Lower lobe of right lung (tissue), 2 donors: Measurements from ENCODE around the gene BLCAP. TPM values are rescaled to one million over a fixed set of nuclear protein-coding genes. Genes with fewer than 3 reads are reported as not detected.
A peak's percentile ranks its signal among the peaks of the same experiment; 100 is the strongest.
"Not testable (repeated sequence)": the region's sequence is repeated elsewhere in the genome, so short reads cannot be mapped to it uniquely, and the experiment has no call there.

Source experiments
- ATAC-seq, 2 donors: fragments of 200-7000 bp; cut with Tn5 transposase; one replicate each; pipeline ENCODE4 v1.9.1; 2020 to 2022; ENCODE audit warnings: mild to moderate bottlenecking in 2 of 2, moderate library complexity in 2 of 2
- DNase-seq: peaks from one replicate; pipeline ENCODE4 v3.0.0-alpha.2; 2020
- H3K27ac ChIP-seq: fragments of 200-600 bp; one replicate; pipeline ENCODE4 v1.8.0; 2022
- H3K27me3 ChIP-seq: fragments of 200-600 bp; one replicate; pipeline ENCODE4 v1.8.0; 2022; ENCODE audit warnings: low read depth
- H3K36me3 ChIP-seq: fragments of 200-600 bp; one replicate; pipeline ENCODE4 v1.8.0; 2022; ENCODE audit warnings: mild to moderate bottlenecking
- H3K4me1 ChIP-seq: fragments of 200-600 bp; one replicate; pipeline ENCODE4 v1.8.0; 2022
- H3K4me3 ChIP-seq: fragments of 200-600 bp; one replicate; pipeline ENCODE4 v1.8.0; 2022; ENCODE audit warnings: mild to moderate bottlenecking
- H3K9me3 ChIP-seq: fragments of 200-600 bp; one replicate; pipeline ENCODE4 v1.8.0; 2022
- CTCF ChIP-seq: fragments of 200-600 bp; IDR thresholded peaks from one replicate; pipeline ENCODE4 v1.8.0; 2022; ENCODE audit warnings: antibody characterized with exemption, mild to moderate bottlenecking
- intact Hi-C: fragments of 100-400 bp; cut with DNase I; formaldehyde crosslinking; loops from one replicate; pipeline ENCODE4 v1.11.0; 2022
- long read RNA-seq: library from polyadenylated mRNA; unstranded; transcript quantifications from one replicate; pipeline ENCODE4 v2.0.0, GENCODE V29; 2021
- total RNA-seq: library from RNA; stranded (reverse); fragmentation: NEBNext Ultra II Directional; extraction: Animal tissue kit (Norgen Biotek cat#: 25700); gene quantifications from one replicate; pipeline ENCODE4 v1.2.1, GENCODE V29; 2021
- donor health status: DM: no; HTN: yes; CAD: no; lungs with severe emphysema.

BLCAP gene
- 66.8 TPM for total RNA-seq
- long read RNA-seq, full-length matches to known transcripts = 130 of 151 reads
- long read RNA-seq, partial matches to known transcripts = 17 of 151 reads
- long read RNA-seq, other reads (novel, unspliced or antisense) = 4 of 151 reads

- no peaks in the 10 kb centered on the region for H3K9me3 ChIP-seq
- peaks cover 3% of the 10 kb centered on the region for H3K27me3 ChIP-seq
- no peak for TF ChIP-seq CTCF
- intact Hi-C loops = no loop called here
- DNase-seq = peak; percentile 95
- peak within 1 kb of the TSS; percentile 97 for H3K27ac ChIP-seq
- no peaks in the 10 kb centered on the region for H3K36me3 ChIP-seq
- peaks cover 42% of the 10 kb centered on the region for H3K4me1 ChIP-seq
- H3K4me3 ChIP-seq = peak within 1 kb of the TSS; percentile 74
- ATAC-seq = peak; percentile 94 to 96
These were observed at the start of gene BLCAP for GRCh38 chr20:37527638-37528445. TSS of gene BLCAP (minus strand) at chr20:37527876. CDS start at chr20:37519174, 8,702 bp downstream.

GRCh38 chr20:37577436-37577835 is 49.8 kb upstream of the BLCAP start:
- intact Hi-C loops, H3K36me3 ChIP-seq, ATAC-seq, H3K4me1 ChIP-seq, H3K4me3 ChIP-seq, H3K27ac ChIP-seq, H3K9me3 ChIP-seq, DNase-seq: not testable (repeated sequence)
- H3K27me3 ChIP-seq = peaks cover 18% of the 10 kb centered on the region

- no peak overlapping the region for H3K27ac ChIP-seq
- TF ChIP-seq CTCF = no peak
- intact Hi-C loops = no loop called here
These were observed 49.2 kb upstream of the BLCAP start for GRCh38 chr20:37576911-37577310.

DNA sequence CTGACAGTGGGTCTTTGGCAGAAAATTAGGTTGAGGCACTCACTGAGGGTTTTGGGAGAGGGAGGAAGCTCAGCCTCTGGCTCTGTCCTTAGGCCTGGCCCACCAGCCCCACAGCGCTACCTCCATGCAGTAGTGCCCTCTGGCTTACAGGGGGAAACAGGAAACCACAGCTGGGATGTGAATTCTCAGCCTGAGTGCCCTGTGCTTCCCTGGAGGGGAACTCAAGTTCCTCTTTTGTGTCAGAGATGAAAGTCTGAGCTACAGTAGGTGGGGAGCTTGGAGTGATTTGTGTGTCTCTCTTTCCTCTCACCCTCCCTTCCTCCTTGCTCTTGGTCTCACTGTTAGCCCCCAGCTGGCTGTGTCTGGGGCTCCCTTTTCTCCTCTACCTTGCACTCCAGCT is 48.2 kb upstream of the BLCAP start:
- no peak for DNase-seq
- ATAC-seq = no peak

More at GRCh38 chr20:37576911-37577310, 49.2 kb upstream of the BLCAP start:
- Histone ChIP-seq H3K27me3 (peaks cover 18% of the 10 kb centered on the region), H3K9me3 (no peaks in the 10 kb centered on the region), H3K4me1 (no peaks in the 10 kb centered on the region), H3K36me3 (no peaks in the 10 kb centered on the region), H3K4me3 (no peak overlapping the region)
- no peak for ATAC-seq
- no peak for DNase-seq

DNA sequence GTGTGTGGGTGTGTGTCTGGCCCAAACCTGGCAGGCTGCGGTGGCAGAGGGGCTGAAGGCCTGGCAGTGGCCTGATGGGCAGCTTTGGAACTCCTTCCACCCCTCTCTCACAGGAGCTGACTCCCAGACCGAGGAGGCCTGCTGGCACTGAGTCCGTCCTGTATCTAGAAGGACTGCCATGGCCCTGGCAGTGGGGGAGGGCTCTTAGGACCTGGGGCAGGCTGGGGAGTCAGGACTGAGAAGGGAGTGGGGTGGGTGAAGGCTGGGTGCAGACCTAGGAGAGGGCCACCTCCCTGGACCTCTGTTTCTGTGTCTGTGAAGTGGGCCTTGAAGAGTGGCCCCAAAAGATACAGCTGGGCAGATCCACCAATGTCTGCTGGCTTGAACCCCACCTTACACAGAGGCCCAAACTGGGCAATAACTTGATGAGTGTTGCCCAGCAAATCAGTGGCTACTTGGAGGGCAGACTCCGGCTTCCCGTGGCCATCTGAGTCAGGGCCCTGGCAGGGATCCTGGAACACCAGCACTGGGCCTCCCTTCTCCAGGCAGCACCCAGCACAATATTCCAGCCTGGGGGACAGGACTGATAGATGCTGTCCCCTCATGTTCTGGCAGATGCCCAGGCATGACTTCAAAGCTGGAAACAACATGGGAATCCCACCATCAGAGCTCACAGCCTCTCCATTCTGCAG is 46.7 kb upstream of the BLCAP start:
- no peak overlapping the region for H3K4me3 ChIP-seq
- TF ChIP-seq CTCF = no peak
- H3K4me1 ChIP-seq = no peaks in the 10 kb centered on the region
- DNase-seq (no peak), ATAC-seq (no peak)
- intact Hi-C loops = no loop called here
- H3K27ac ChIP-seq = no peak overlapping the region
- peaks cover 15% of the 10 kb centered on the region for H3K27me3 ChIP-seq
- H3K36me3 ChIP-seq = no peaks in the 10 kb centered on the region
- H3K9me3 ChIP-seq = no peaks in the 10 kb centered on the region

More for the DNA sequence above, 48.2 kb upstream of the BLCAP start:
- intact Hi-C loops = no loop called here
- H3K9me3 ChIP-seq = no peaks in the 10 kb centered on the region
- H3K4me1 ChIP-seq = no peaks in the 10 kb centered on the region
- H3K4me3 ChIP-seq = no peak overlapping the region
- H3K36me3 ChIP-seq = no peaks in the 10 kb centered on the region
- H3K27me3 ChIP-seq = peaks cover 11% of the 10 kb centered on the region
- no peak overlapping the region for H3K27ac ChIP-seq
- no peak for TF ChIP-seq CTCF
